Nephron (organoid): ENCODE data around the gene EPS8L3.
A peak's percentile ranks its signal among the peaks of the same experiment; 100 is the strongest.

Experiments used
- H3K27ac Mint-ChIP-seq, 3 experiments: 2 replicates each; pipeline ENCODE4 v1.8.0; 2020; ENCODE audit warnings: mixed read lengths in 3 of 3, mild to moderate bottlenecking in 2 of 3, moderate library complexity in 1 of 3
- H3K27me3 Mint-ChIP-seq: 2 replicates; pipeline ENCODE4 v1.8.0; 2021; ENCODE audit warnings: low read depth, mild to moderate bottlenecking, moderate library complexity, mixed read lengths
- H3K36me3 Mint-ChIP-seq: 2 replicates; pipeline ENCODE4 v1.8.0; 2020; ENCODE audit warnings: low read depth, mixed read lengths
- H3K4me1 Mint-ChIP-seq: 2 replicates; pipeline ENCODE4 v1.8.0; 2020; ENCODE audit warnings: mixed read lengths
- H3K4me3 Mint-ChIP-seq, 3 experiments: 2 replicates each; pipeline ENCODE4 v1.8.0; 2020; ENCODE audit warnings: mild to moderate bottlenecking in 3 of 3, mixed read lengths in 3 of 3, moderate library complexity in 2 of 3
- H3K9me3 Mint-ChIP-seq: 2 replicates; pipeline ENCODE4 v1.8.0; 2020; ENCODE audit warnings: mixed read lengths
- TF ChIP-seq, protein P1 (sequence below), 3 experiments: fragments of 200-600 bp; sonication (generic); IDR thresholded peaks; one replicate each; pipeline ENCODE4 v1.5.0; 2021; ENCODE audit warnings: antibody characterized with exemption in 3 of 3; ENCODE audit not compliant: unreplicated experiment in 3 of 3

The EPS8L3 gene

DNA sequence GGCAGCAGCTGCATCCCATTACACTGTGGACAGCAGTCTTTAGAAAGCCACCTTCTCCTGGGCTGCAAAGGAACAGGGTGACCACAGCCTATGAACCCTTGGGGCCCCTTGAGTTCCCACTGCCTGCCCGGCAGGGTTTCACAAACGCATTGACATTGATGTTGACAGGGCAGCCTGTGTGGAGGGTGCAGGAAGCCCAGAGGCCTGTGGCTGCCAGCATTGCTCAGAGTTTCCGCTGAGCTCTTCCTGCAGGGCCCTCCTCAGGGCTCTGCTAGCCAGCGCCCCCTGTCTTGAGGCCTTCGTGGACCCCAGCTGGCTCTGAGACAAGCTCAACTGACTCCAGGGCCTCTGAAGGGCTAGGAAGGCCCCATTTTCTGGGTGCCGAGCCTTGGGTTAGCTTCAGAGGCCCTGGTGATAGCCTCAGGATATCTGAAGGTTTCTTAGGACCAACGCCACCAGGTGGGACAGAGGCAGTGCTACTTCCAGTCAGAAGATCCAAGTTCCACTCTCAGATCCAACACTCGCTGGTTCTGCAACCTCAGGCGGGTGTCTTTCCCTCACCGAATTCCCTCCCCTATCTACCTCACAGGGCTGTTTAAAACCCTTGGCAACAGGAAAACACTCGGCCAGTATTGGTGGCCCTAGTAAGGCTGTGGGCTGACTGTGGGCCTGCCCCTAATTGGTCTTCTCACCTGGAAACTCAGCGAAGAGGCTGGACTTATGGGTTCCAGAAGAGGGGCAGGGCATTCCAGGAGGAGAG is 27.2 kb upstream of the EPS8L3 start:
- H3K36me3 Mint-ChIP-seq: no peaks in the 10 kb centered on the region
- H3K9me3 Mint-ChIP-seq: no peaks in the 10 kb centered on the region
- H3K4me1 Mint-ChIP-seq: peaks cover 62% of the 10 kb centered on the region
- H3K27ac Mint-ChIP-seq: peak overlapping the region; percentile 94 to 97 (median 95)
- H3K27me3 Mint-ChIP-seq: peaks cover 5% of the 10 kb centered on the region
- no peak overlapping the region for H3K4me3 Mint-ChIP-seq
- TF ChIP-seq, protein P1, sequence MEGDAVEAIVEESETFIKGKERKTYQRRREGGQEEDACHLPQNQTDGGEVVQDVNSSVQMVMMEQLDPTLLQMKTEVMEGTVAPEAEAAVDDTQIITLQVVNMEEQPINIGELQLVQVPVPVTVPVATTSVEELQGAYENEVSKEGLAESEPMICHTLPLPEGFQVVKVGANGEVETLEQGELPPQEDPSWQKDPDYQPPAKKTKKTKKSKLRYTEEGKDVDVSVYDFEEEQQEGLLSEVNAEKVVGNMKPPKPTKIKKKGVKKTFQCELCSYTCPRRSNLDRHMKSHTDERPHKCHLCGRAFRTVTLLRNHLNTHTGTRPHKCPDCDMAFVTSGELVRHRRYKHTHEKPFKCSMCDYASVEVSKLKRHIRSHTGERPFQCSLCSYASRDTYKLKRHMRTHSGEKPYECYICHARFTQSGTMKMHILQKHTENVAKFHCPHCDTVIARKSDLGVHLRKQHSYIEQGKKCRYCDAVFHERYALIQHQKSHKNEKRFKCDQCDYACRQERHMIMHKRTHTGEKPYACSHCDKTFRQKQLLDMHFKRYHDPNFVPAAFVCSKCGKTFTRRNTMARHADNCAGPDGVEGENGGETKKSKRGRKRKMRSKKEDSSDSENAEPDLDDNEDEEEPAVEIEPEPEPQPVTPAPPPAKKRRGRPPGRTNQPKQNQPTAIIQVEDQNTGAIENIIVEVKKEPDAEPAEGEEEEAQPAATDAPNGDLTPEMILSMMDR (IDR thresholded peaks at IDR 0.05; ENCODE audit: unreplicated experiment in 3 of 3): peak in 1 of 3 experiments; percentile 22

DNA sequence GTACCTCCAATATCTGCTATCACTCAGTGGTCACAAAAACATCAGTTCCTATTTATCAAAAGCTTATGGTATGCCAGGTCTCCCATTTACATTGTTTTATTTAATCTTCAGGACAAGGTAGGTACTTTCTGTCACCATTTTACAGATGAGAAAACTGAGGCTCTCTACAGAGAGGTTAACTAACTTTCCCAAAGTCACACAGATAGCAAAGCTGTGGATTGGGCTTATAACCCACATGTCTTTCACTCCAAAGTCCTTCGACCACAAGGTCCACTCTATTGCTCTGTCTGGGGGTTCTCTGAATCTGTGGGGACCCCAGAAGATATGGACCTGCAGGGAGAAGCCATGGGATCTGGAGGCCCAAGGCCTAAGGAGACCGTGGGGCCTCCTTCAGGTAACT is 26.6 kb upstream of the EPS8L3 start:
- H3K9me3 Mint-ChIP-seq: no peaks in the 10 kb centered on the region
- H3K27ac Mint-ChIP-seq: peak overlapping the region in 2 of 3 experiments; percentile 69 to 76
- TF ChIP-seq, protein P1 (IDR thresholded peaks at IDR 0.05; ENCODE audit: unreplicated experiment in 3 of 3): no peak
- peaks cover 64% of the 10 kb centered on the region for H3K4me1 Mint-ChIP-seq
- H3K4me3 Mint-ChIP-seq: no peak overlapping the region
- H3K27me3 Mint-ChIP-seq: peaks cover 5% of the 10 kb centered on the region
- H3K36me3 Mint-ChIP-seq: no peaks in the 10 kb centered on the region

DNA sequence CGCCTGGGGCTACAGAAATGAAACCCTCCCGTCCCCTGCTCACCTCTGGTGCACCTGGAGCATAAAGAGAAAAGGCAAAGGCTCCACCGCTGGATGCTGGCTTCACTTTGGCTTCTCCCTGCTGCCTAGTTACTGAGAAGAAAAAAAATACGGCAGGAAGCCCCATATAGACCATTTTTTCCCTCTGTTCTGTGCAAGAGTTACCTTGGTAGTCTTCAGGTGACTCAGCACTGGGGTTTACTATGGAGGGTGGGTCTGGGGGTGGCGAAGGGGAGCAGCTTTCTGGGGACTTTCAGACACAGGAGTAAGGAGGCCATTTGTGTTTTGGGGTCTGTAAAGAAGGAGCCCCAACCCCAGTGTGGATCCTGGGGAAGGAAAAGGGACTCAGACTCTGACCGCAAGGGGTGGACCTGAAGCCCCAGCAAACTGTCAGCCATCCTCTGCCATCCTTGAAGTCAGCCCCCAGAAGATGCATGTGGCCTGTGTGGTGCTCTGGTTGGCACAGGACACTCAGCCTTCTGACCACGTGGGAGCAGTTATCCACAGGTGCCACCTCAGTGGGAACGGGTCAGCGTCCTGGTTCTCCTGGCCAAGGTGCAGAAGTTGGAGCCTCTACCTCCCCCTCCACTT is 25.9 kb upstream of the EPS8L3 start:
- TF ChIP-seq, protein P1 (IDR thresholded peaks at IDR 0.05; ENCODE audit: unreplicated experiment in 3 of 3): no peak
- Mint-ChIP-seq H3K4me3 (no peak overlapping the region), H3K4me1 (peaks cover 65% of the 10 kb centered on the region), H3K27ac (peak overlapping the region; percentile 47 to 77 (median 76)), H3K9me3 (no peaks in the 10 kb centered on the region), H3K27me3 (peaks cover 5% of the 10 kb centered on the region), H3K36me3 (no peaks in the 10 kb centered on the region)

DNA sequence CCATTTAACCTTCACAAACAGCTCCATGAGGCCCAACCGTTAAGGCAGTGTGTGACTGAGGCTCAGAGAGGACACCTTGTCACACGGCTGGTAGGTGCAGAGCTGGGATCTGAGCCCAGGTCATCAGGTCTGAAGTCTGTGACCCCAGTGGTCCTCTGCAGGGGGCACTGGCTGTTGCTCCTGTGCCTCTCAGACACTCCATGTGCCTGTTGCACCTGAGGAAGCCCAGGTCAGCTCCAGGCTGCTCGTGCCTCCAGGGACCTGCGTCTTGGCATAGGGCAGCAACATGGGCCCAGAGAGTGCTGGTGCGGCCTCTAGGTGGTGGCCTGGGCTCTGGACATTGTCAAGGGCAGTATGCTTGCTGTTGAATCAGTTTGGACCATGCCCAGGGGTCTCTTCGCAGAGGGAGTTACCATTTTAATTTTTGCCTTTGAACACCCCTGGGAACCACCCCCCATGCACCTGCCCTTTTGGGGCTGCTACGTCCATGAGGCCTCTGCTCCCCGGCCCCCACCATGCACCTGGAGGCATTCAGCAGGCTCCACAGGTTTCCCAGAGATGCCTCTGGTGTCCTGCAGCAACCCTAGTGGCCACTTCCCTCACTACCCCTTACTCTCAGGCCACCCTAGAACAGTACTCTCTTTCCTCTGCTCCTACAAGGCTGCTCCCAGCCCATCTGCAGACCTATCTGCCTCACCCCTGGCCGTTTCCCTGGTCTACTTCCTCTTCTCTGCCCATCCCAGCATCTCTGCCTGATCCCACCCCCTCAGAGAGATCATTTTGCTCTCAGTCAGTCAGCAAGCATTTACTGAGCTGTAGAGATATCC is 25.2 kb upstream of the EPS8L3 start:
- Mint-ChIP-seq H3K27ac (peak overlapping the region; percentile 47 to 77 (median 76)), H3K4me3 (no peak overlapping the region), H3K4me1 (peaks cover 64% of the 10 kb centered on the region), H3K27me3 (peaks cover 5% of the 10 kb centered on the region), H3K9me3 (no peaks in the 10 kb centered on the region), H3K36me3 (no peaks in the 10 kb centered on the region)
- TF ChIP-seq, protein P1 (IDR thresholded peaks at IDR 0.05; ENCODE audit: unreplicated experiment in 3 of 3): peak; percentile 39 to 48 (median 47)

DNA sequence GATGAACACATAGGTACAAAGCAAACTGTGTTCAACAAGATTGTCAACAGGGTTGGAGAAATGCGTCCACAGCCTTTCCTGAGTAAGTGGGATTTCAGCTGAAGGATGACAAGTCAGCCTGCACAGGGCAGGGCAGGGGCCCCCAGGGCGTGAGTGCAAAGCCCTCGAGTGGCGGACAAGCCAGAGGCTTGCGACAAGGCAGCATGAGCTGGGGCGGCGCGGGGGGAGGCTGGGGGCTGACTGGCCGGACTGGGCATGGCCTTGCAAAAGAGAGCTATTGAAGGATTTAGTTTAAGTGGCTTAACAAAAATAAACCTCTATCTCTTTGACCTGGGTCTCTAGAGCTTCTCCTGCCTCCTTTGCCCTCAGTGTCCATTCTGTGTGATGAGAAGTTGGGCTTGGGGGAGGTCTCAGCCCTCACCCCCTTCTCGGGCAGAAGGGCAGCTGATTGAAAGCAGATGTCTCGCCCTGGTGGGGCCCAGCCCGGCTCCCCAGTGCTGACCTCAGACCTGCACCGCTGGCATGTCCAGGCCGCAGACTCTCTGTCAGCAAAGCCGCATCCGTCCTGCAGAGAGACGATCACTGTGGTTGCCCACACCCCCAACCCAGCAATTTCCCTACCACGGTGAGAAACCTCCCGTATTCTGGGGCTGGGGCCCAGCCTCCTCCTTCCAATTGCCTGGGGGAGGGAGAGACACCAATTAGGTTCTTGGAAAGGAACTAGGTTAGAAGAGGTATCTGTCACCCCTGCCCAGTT is 24.3 kb upstream of the EPS8L3 start:
- Mint-ChIP-seq H3K4me1 (peaks cover 64% of the 10 kb centered on the region), H3K36me3 (no peaks in the 10 kb centered on the region), H3K4me3 (no peak overlapping the region), H3K9me3 (no peaks in the 10 kb centered on the region), H3K27ac (peak overlapping the region in 1 of 3 experiments; percentile 52), H3K27me3 (peaks cover 5% of the 10 kb centered on the region)
- TF ChIP-seq, protein P1 (IDR thresholded peaks at IDR 0.05; ENCODE audit: unreplicated experiment in 3 of 3): no peak
